HepG2 (cell line): ENCODE results near the gene RAB35. TPM values are rescaled to one million over a fixed set of nuclear protein-coding genes. Genes with fewer than 3 reads are reported as not detected.

ENCODE experiments used
- CENPX ChIP-seq: sonication (generic); formaldehyde crosslinking; IDR thresholded peaks from 2 replicates; pipeline ENCODE4 v1.9.0; 2021; ENCODE audit warnings: mild to moderate bottlenecking, missing genetic modification reagents, moderate library complexity
- HNRNPH1 ChIP-seq: fragments of 200-400 bp; formaldehyde crosslinking; optimal IDR thresholded peaks from 2 replicates; pipeline ENCODE3; 2017; ENCODE audit warnings: mild to moderate bottlenecking, low read depth, low read length
- KDM6A ChIP-seq: IDR thresholded peaks from 2 replicates; pipeline ENCODE4 v1.6.1; 2016; ENCODE audit warnings: low read depth
- SRF ChIP-seq: IDR thresholded peaks from 2 replicates; pipeline ENCODE4 v1.6.1; 2011; ENCODE audit warnings: mild to moderate bottlenecking, low read depth, low read length, moderate library complexity
- TOE1 ChIP-seq: sonication (generic); formaldehyde crosslinking; IDR thresholded peaks from 2 replicates; pipeline ENCODE4 v1.4.0; 2020; ENCODE audit warnings: mild to moderate bottlenecking, missing genetic modification reagents
- ZNF790 ChIP-seq: sonication (generic); formaldehyde crosslinking; IDR thresholded peaks from 2 replicates; pipeline ENCODE4 v1.8.0; 2022; ENCODE audit warnings: missing genetic modification reagents, mild to moderate bottlenecking, borderline replicate concordance
- polyA plus RNA-seq, 8 experiments: library from polyadenylated mRNA; depleted of rRNA in 3 of 8; stranded (reverse) in 7 of 8; unstranded in 1 of 8; fragments of >200 nt; fragmentation: Illumina TruSeq in 4 of 8; extraction: Trizol in 4 of 8; gene quantifications; 2 replicates each; pipeline versions ENCODE4 v1.2.1 to v1.2.3, GENCODE V29; 2011 to 2016; ENCODE audit warnings: low read depth in 4 of 8, missing spikeins in 1 of 8, mixed read lengths in 1 of 8; ENCODE audit not compliant: insufficient read depth in 1 of 8
- total RNA-seq, 5 experiments: library from RNA; depleted of rRNA; stranded (reverse); fragments of >200 nt; fragmentation: Illumina TruSeq; extraction: Trizol; gene quantifications; 2 replicates each; pipeline ENCODE4 v1.2.3, GENCODE V29; 2016; ENCODE audit warnings: low read depth in 1 of 5
- TF ChIP-seq, protein P1 (sequence below): sonication (generic); formaldehyde crosslinking; IDR thresholded peaks from 2 replicates; pipeline ENCODE4 v1.4.0; 2020; ENCODE audit warnings: missing genetic modification reagents
- TF ChIP-seq, protein P2 (sequence below): sonication (generic); formaldehyde crosslinking; IDR thresholded peaks from 2 replicates; pipeline ENCODE4 v1.4.0; 2020; ENCODE audit warnings: missing genetic modification reagents
- TF ChIP-seq, protein P3 (sequence below): sonication (generic); formaldehyde crosslinking; IDR thresholded peaks from 2 replicates; pipeline ENCODE4 v1.8.0; 2022; ENCODE audit warnings: missing genetic modification reagents, mild to moderate bottlenecking, moderate library complexity, borderline replicate concordance
- TF ChIP-seq, protein P4 (sequence below): sonication (generic); formaldehyde crosslinking; IDR thresholded peaks from 2 replicates; pipeline ENCODE4 v1.4.0; 2020; ENCODE audit warnings: mild to moderate bottlenecking, missing genetic modification reagents

RAB35 gene
- total and polyA plus RNA-seq, 2 of the 13 experiments (the other 11 are each of a cell fraction or from before 2014, with no cell fraction given): 25.2 to 29.1 TPM

DNA sequence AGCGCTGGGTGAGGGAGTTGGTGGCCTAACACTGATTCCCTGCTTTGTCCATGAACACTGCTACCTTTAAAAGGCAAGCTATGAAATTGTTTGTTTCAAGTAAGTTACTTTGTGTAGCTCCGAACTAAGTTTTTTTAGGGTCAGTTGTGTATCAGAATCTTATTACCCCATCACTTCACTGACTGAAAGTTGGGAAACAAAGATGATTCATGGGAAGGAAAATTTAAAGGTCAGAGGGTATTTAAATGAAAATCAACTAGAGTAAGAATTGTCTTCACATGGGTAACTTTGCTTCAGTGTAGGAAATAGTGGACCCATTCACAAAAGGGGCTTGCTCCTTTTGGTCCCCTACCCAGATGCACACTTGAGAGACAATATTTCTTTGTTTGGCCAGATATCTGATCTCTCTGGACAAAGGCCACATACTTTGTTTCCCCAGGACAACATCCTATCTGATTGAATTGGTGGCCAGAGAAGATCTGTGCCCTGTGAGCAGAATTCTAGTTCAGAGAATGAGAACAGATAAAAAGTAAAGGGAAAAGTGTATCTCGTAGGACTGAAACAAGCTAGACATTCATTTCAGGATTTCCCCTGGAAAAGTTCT lies 53.5 kb downstream of the RAB35 start (continued):
- TF ChIP-seq, protein P1, sequence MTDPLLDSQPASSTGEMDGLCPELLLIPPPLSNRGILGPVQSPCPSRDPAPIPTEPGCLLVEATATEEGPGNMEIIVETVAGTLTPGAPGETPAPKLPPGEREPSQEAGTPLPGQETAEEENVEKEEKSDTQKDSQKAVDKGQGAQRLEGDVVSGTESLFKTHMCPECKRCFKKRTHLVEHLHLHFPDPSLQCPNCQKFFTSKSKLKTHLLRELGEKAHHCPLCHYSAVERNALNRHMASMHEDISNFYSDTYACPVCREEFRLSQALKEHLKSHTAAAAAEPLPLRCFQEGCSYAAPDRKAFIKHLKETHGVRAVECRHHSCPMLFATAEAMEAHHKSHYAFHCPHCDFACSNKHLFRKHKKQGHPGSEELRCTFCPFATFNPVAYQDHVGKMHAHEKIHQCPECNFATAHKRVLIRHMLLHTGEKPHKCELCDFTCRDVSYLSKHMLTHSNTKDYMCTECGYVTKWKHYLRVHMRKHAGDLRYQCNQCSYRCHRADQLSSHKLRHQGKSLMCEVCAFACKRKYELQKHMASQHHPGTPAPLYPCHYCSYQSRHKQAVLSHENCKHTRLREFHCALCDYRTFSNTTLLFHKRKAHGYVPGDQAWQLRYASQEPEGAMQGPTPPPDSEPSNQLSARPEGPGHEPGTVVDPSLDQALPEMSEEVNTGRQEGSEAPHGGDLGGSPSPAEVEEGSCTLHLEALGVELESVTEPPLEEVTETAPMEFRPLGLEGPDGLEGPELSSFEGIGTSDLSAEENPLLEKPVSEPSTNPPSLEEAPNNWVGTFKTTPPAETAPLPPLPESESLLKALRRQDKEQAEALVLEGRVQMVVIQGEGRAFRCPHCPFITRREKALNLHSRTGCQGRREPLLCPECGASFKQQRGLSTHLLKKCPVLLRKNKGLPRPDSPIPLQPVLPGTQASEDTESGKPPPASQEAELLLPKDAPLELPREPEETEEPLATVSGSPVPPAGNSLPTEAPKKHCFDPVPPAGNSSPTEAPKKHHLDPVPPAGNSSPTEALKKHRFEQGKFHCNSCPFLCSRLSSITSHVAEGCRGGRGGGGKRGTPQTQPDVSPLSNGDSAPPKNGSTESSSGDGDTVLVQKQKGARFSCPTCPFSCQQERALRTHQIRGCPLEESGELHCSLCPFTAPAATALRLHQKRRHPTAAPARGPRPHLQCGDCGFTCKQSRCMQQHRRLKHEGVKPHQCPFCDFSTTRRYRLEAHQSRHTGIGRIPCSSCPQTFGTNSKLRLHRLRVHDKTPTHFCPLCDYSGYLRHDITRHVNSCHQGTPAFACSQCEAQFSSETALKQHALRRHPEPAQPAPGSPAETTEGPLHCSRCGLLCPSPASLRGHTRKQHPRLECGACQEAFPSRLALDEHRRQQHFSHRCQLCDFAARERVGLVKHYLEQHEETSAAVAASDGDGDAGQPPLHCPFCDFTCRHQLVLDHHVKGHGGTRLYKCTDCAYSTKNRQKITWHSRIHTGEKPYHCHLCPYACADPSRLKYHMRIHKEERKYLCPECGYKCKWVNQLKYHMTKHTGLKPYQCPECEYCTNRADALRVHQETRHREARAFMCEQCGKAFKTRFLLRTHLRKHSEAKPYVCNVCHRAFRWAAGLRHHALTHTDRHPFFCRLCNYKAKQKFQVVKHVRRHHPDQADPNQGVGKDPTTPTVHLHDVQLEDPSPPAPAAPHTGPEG (CRISPR knock-in tag): no peak
- TF ChIP-seq KDM6A (CRISPR knock-in tag) (no peak), TOE1 (CRISPR knock-in tag) (no peak), HNRNPH1 (no peak), SRF (no peak), CENPX (no peak), ZNF790 (CRISPR knock-in tag) (no peak)
- TF ChIP-seq, protein P2, sequence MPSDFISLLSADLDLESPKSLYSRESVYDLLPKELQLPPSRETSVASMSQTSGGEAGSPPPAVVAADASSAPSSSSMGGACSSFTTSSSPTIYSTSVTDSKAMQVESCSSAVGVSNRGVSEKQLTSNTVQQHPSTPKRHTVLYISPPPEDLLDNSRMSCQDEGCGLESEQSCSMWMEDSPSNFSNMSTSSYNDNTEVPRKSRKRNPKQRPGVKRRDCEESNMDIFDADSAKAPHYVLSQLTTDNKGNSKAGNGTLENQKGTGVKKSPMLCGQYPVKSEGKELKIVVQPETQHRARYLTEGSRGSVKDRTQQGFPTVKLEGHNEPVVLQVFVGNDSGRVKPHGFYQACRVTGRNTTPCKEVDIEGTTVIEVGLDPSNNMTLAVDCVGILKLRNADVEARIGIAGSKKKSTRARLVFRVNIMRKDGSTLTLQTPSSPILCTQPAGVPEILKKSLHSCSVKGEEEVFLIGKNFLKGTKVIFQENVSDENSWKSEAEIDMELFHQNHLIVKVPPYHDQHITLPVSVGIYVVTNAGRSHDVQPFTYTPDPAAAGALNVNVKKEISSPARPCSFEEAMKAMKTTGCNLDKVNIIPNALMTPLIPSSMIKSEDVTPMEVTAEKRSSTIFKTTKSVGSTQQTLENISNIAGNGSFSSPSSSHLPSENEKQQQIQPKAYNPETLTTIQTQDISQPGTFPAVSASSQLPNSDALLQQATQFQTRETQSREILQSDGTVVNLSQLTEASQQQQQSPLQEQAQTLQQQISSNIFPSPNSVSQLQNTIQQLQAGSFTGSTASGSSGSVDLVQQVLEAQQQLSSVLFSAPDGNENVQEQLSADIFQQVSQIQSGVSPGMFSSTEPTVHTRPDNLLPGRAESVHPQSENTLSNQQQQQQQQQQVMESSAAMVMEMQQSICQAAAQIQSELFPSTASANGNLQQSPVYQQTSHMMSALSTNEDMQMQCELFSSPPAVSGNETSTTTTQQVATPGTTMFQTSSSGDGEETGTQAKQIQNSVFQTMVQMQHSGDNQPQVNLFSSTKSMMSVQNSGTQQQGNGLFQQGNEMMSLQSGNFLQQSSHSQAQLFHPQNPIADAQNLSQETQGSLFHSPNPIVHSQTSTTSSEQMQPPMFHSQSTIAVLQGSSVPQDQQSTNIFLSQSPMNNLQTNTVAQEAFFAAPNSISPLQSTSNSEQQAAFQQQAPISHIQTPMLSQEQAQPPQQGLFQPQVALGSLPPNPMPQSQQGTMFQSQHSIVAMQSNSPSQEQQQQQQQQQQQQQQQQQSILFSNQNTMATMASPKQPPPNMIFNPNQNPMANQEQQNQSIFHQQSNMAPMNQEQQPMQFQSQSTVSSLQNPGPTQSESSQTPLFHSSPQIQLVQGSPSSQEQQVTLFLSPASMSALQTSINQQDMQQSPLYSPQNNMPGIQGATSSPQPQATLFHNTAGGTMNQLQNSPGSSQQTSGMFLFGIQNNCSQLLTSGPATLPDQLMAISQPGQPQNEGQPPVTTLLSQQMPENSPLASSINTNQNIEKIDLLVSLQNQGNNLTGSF (CRISPR knock-in tag): no peak
- TF ChIP-seq, protein P3, sequence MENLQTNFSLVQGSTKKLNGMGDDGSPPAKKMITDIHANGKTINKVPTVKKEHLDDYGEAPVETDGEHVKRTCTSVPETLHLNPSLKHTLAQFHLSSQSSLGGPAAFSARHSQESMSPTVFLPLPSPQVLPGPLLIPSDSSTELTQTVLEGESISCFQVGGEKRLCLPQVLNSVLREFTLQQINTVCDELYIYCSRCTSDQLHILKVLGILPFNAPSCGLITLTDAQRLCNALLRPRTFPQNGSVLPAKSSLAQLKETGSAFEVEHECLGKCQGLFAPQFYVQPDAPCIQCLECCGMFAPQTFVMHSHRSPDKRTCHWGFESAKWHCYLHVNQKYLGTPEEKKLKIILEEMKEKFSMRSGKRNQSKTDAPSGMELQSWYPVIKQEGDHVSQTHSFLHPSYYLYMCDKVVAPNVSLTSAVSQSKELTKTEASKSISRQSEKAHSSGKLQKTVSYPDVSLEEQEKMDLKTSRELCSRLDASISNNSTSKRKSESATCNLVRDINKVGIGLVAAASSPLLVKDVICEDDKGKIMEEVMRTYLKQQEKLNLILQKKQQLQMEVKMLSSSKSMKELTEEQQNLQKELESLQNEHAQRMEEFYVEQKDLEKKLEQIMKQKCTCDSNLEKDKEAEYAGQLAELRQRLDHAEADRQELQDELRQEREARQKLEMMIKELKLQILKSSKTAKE: no peak
- TF ChIP-seq, protein P4, sequence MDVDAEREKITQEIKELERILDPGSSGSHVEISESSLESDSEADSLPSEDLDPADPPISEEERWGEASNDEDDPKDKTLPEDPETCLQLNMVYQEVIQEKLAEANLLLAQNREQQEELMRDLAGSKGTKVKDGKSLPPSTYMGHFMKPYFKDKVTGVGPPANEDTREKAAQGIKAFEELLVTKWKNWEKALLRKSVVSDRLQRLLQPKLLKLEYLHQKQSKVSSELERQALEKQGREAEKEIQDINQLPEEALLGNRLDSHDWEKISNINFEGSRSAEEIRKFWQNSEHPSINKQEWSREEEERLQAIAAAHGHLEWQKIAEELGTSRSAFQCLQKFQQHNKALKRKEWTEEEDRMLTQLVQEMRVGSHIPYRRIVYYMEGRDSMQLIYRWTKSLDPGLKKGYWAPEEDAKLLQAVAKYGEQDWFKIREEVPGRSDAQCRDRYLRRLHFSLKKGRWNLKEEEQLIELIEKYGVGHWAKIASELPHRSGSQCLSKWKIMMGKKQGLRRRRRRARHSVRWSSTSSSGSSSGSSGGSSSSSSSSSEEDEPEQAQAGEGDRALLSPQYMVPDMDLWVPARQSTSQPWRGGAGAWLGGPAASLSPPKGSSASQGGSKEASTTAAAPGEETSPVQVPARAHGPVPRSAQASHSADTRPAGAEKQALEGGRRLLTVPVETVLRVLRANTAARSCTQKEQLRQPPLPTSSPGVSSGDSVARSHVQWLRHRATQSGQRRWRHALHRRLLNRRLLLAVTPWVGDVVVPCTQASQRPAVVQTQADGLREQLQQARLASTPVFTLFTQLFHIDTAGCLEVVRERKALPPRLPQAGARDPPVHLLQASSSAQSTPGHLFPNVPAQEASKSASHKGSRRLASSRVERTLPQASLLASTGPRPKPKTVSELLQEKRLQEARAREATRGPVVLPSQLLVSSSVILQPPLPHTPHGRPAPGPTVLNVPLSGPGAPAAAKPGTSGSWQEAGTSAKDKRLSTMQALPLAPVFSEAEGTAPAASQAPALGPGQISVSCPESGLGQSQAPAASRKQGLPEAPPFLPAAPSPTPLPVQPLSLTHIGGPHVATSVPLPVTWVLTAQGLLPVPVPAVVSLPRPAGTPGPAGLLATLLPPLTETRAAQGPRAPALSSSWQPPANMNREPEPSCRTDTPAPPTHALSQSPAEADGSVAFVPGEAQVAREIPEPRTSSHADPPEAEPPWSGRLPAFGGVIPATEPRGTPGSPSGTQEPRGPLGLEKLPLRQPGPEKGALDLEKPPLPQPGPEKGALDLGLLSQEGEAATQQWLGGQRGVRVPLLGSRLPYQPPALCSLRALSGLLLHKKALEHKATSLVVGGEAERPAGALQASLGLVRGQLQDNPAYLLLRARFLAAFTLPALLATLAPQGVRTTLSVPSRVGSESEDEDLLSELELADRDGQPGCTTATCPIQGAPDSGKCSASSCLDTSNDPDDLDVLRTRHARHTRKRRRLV: no peak
